A549 (cell line): ENCODE data around the gene NKX6-2. TPM values are rescaled to one million over a fixed set of nuclear protein-coding genes. Genes with fewer than 3 reads are reported as not detected.
"Not testable (repeated sequence)": the region's sequence is repeated elsewhere in the genome, so short reads cannot be mapped to it uniquely, and the experiment has no call there.

Source experiments
- ATAC-seq, 2 experiments: fragments of 200-7000 bp in 1 of 2; fragments of >200 bp in 1 of 2; cut with Nextera tagmentation in 1 of 2; cut with Tn5 transposase in 1 of 2; 3 replicates each; pipeline versions ENCODE4 v1.8.0 to v1.9.1; 2018 to 2020; ENCODE audit warnings: mild to moderate bottlenecking in 1 of 2, moderate library complexity in 1 of 2
- CTCF ChIA-PET: fragments of 300-600 bp; sonication (Branson Sonifier 250); formaldehyde crosslinking; extraction: SDS; loops from one replicate; lab custom pipeline; 2021; ENCODE audit warnings: antibody characterized with exemption, inconsistent platforms; lab: Yijun Ruan, JAX
- POLR2A ChIA-PET: fragments of 350-600 bp; formaldehyde crosslinking; extraction: SDS; loops from one replicate; lab custom pipeline; 2021; ENCODE audit warnings: antibody characterized with exemption, inconsistent platforms; lab: Yijun Ruan, JAX
- DNase-seq, 2 experiments: peaks; one replicate each; pipeline versions ENCODE4 v3.0.0 to v3.0.0-alpha.2; 2011 to 2016; ENCODE audit warnings: low read depth in 1 of 2, low spot score in 1 of 2
- FAIRE-seq: peaks from 2 replicates; lab custom pipeline; 2011; peaks lifted over from hg19 to GRCh38; lab: Jason Lieb, UNC
- H3K27ac ChIP-seq, 2 experiments: fragments of >200 bp; sonication (Bioruptor Twin); formaldehyde crosslinking; 3 replicates each; pipeline ENCODE4 v1.5.1; 2016 to 2017
- H3K4me1 ChIP-seq: fragments of >200 bp; sonication (Bioruptor Twin); formaldehyde crosslinking; 3 replicates; pipeline ENCODE4 v1.6.1; 2016
- H3K4me2 ChIP-seq: fragments of >200 bp; sonication (Bioruptor Twin); formaldehyde crosslinking; 3 replicates; pipeline ENCODE4 v1.6.1; 2016
- H3K4me3 ChIP-seq: fragments of >200 bp; sonication (Bioruptor Twin); formaldehyde crosslinking; 3 replicates; pipeline ENCODE4 v1.5.1; 2016
- H3K9me3 ChIP-seq: fragments of >200 bp; sonication (Bioruptor Twin); formaldehyde crosslinking; 3 replicates; pipeline ENCODE4 v1.6.1; 2016
- CBX2 ChIP-seq: fragments of 200-600 bp; sonication (generic); IDR thresholded peaks from 2 replicates; pipeline ENCODE4 v1.6.1; 2016; ENCODE audit warnings: low read depth, mild to moderate bottlenecking, borderline replicate concordance
- CHD2 ChIP-seq: fragments of 150-350 bp; IDR thresholded peaks from 2 replicates; pipeline ENCODE4 v1.6.1; 2014; ENCODE audit warnings: low read length; ENCODE audit not compliant: partially characterized antibody
- EP300 ChIP-seq, 2 experiments: fragments of >200 bp; sonication (Bioruptor Twin); formaldehyde crosslinking; IDR thresholded peaks; 2 replicates in 1 of 2; 3 replicates in 1 of 2; pipeline ENCODE4 v1.6.1; 2016 to 2017
- FOSB ChIP-seq: fragments of 250-450 bp; sonication (Bioruptor Pico); IDR thresholded peaks from 2 replicates; pipeline ENCODE4 v1.5.0; 2020; ENCODE audit warnings: mild to moderate bottlenecking, moderate library complexity
- FOXS1 ChIP-seq: fragments of 250-450 bp; sonication (Bioruptor Pico); IDR thresholded peaks from 2 replicates; pipeline ENCODE4 v1.5.0; 2020; ENCODE audit warnings: mild to moderate bottlenecking, moderate library complexity
- GATA3 ChIP-seq: IDR thresholded peaks from 2 replicates; pipeline ENCODE4 v1.6.1; 2012; ENCODE audit warnings: borderline replicate concordance
- JUN ChIP-seq, 2 experiments: fragments of >200 bp; sonication (Bioruptor Twin); formaldehyde crosslinking; IDR thresholded peaks; 2 replicates in 1 of 2; 3 replicates in 1 of 2; pipeline ENCODE4 v1.6.1; 2016 to 2017
- JUNB ChIP-seq: fragments of >200 bp; sonication (Bioruptor Twin); formaldehyde crosslinking; IDR thresholded peaks from 2 replicates; pipeline ENCODE4 v1.6.1; 2016
- MAZ ChIP-seq: fragments of 150-350 bp; IDR thresholded peaks from 2 replicates; pipeline ENCODE4 v1.6.1; 2014; ENCODE audit warnings: antibody characterized with exemption, low read depth, low read length, borderline replicate concordance
- NFE2L2 ChIP-seq: fragments of 150-350 bp; conservative IDR thresholded peaks from 2 replicates; pipeline ENCODE4 v1.6.1; 2014; ENCODE audit warnings: low read length
- NPAS2 ChIP-seq: fragments of 250-450 bp; sonication (Bioruptor Pico); IDR thresholded peaks from 2 replicates; pipeline ENCODE4 v1.8.0; 2022; ENCODE audit warnings: mild to moderate bottlenecking, moderate library complexity, borderline replicate concordance
- PHF8 ChIP-seq: fragments of 200-600 bp; sonication (generic); IDR thresholded peaks from 2 replicates; pipeline ENCODE4 v1.6.1; 2016; ENCODE audit warnings: low read depth, mild to moderate bottlenecking, antibody characterized with exemption, moderate library complexity, borderline replicate concordance
- POLR2A ChIP-seq: IDR thresholded peaks from 2 replicates; pipeline ENCODE4 v1.6.1; 2012; ENCODE audit warnings: mild to moderate bottlenecking, low read length
- RAD21 ChIP-seq, 2 experiments: fragments of >200 bp in 1 of 2; sonication (Bioruptor Twin) in 1 of 2; formaldehyde crosslinking in 1 of 2; IDR thresholded peaks in 1 of 2; conservative IDR thresholded peaks in 1 of 2; 2 replicates in 1 of 2; 3 replicates in 1 of 2; pipeline ENCODE4 v1.6.1; 2012 to 2018; ENCODE audit warnings: inconsistent platforms in 1 of 2
- RARB ChIP-seq: fragments of 250-450 bp; sonication (Bioruptor Pico); IDR thresholded peaks from 2 replicates; pipeline ENCODE4 v1.8.0; 2021; ENCODE audit warnings: mild to moderate bottlenecking, moderate library complexity
- RFX5 ChIP-seq: fragments of 450-650 bp; IDR thresholded peaks from 2 replicates; pipeline ENCODE4 v1.7.1; 2014; ENCODE audit warnings: antibody characterized with exemption, mild to moderate bottlenecking, moderate library complexity
- SMC3 ChIP-seq: fragments of >200 bp; sonication (Bioruptor Twin); formaldehyde crosslinking; IDR thresholded peaks from 3 replicates; pipeline ENCODE4 v1.6.1; 2018; ENCODE audit warnings: inconsistent platforms
- TFCP2L1 ChIP-seq: fragments of 250-450 bp; sonication (Bioruptor Pico); IDR thresholded peaks from 2 replicates; pipeline ENCODE4 v1.5.0; 2021; ENCODE audit warnings: mild to moderate bottlenecking
- ZFP36 ChIP-seq: fragments of 450-650 bp; IDR thresholded peaks from 2 replicates; pipeline ENCODE4 v1.6.1; 2014; ENCODE audit warnings: borderline replicate concordance; ENCODE audit not compliant: partially characterized antibody
- WGBS: methylation state at CpG from one replicate; pipeline ENCODE4 v1.1.6; 2017; ENCODE audit errors: missing lambda C conversion rate; 5-methylcytosine and 5-hydroxymethylcytosine counted together
- polyA plus RNA-seq, 4 experiments: library from polyadenylated mRNA; depleted of rRNA in 3 of 4; stranded (reverse); fragments of >200 nt; fragmentation: RNase III in 1 of 4; extraction: RNeasy Plus Mini Kit Qiagen cat#74134 plus additional on column Dnase treatment in 1 of 4; gene quantifications; 2 replicates in 3 of 4; 3 replicates in 1 of 4; pipeline ENCODE4 v1.2.3, GENCODE V29; 2011 to 2017
- TF ChIP-seq, protein P1 (sequence below): fragments of 450-650 bp; IDR thresholded peaks from 2 replicates; pipeline ENCODE4 v1.6.1; 2014; ENCODE audit warnings: antibody characterized with exemption
- TF ChIP-seq, protein P2 (sequence below): IDR thresholded peaks from 2 replicates; pipeline ENCODE4 v1.6.1; 2012
- TF ChIP-seq, protein P3 (sequence below): fragments of >200 bp; sonication (Bioruptor Twin); formaldehyde crosslinking; IDR thresholded peaks from 3 replicates; pipeline ENCODE4 v1.5.1; 2016
- TF ChIP-seq, protein P4 (sequence below): fragments of 250-450 bp; sonication (Bioruptor Pico); IDR thresholded peaks from 2 replicates; pipeline ENCODE4 v1.5.0; 2021; ENCODE audit warnings: mild to moderate bottlenecking, moderate library complexity, borderline replicate concordance

The NKX6-2 gene
- polyA plus RNA-seq, 2 of the 4 experiments (the other 2 are of a cell fraction): not detected

DNA sequence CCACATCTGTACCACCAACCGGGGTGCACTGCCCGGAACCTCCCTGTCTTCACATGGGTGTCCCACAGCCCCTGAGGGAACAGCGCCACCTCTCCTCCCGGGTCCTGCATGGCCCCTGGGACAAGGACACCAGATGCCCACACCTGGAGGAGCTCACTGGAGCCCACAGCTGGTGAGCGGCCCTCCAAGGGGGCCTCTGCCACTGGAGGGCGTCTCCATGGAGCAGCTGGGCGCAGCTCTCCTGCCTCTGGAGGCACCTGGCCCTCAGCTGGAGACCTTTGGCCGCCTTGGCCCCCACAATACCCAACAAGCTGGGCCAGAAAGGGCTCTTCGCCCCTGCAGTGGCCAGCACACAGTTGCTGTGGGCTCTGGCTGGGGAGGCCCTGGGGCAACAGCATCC lies 7.3 kb upstream of the NKX6-2 start:
- H3K4me3 ChIP-seq: no peak overlapping the region
- no peak for DNase-seq
- peaks cover 5% of the 10 kb centered on the region; the same call in 2 of the 3 replicates for H3K4me1 ChIP-seq
- H3K4me2 ChIP-seq: no peak overlapping the region
- TF ChIP-seq, protein P1, sequence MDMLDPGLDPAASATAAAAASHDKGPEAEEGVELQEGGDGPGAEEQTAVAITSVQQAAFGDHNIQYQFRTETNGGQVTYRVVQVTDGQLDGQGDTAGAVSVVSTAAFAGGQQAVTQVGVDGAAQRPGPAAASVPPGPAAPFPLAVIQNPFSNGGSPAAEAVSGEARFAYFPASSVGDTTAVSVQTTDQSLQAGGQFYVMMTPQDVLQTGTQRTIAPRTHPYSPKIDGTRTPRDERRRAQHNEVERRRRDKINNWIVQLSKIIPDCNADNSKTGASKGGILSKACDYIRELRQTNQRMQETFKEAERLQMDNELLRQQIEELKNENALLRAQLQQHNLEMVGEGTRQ: no peak
- TF ChIP-seq, protein P2, sequence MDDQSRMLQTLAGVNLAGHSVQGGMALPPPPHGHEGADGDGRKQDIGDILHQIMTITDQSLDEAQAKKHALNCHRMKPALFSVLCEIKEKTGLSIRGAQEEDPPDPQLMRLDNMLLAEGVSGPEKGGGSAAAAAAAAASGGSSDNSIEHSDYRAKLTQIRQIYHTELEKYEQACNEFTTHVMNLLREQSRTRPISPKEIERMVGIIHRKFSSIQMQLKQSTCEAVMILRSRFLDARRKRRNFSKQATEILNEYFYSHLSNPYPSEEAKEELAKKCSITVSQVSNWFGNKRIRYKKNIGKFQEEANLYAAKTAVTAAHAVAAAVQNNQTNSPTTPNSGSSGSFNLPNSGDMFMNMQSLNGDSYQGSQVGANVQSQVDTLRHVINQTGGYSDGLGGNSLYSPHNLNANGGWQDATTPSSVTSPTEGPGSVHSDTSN: no peak
- TF ChIP-seq FOXS1 (CRISPR knock-in tag): no peak
- no peak for TF ChIP-seq CBX2
- no peak for TF ChIP-seq GATA3
- no peak for TF ChIP-seq TFCP2L1 (CRISPR knock-in tag)
- no peak for TF ChIP-seq RARB (CRISPR knock-in tag)
- TF ChIP-seq, all 56 proteins: peak for 0
- H3K9me3 ChIP-seq: no peaks in the 10 kb centered on the region
- H3K27ac ChIP-seq: no peak overlapping the region
- ATAC-seq (peak in 1 of 2 experiments; percentile 25; a peak in 3 of 6 replicates), FAIRE-seq (no peak)
- ChIA-PET POLR2A (no interaction called here), CTCF (interaction anchor here (1.1 to 3.5 kb wide), 5 partner anchors 13 to 138 kb away, joined by 3 to 56 read pairs (median 7); no protein-coding TSS in a partner anchor)
- 33% methylated on average over 6 of the region's 9 CpGs for WGBS

DNA sequence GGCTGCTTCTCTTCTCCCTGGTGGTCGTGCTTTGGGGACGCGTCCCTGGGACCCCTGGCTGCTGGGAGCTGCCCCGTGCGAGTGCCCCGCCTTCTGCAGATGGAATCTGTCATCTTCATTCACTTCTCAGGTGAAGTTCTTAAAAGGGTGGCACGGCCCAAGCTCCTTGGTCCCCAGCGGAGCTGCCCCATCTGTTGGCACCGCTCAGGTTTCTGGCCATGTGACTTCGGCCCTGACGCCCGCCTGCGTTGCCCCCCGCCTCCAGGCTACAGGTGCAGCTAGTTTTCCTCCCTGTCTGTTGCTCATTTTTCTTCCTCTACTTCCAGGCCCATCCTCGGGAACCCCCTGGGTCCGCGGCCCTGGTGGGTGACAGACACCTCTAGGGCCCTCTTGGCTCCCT lies 6.8 kb upstream of the NKX6-2 start:
- Histone ChIP-seq H3K4me1 (peaks cover 9% of the 10 kb centered on the region), H3K4me2 (no peak overlapping the region), H3K4me3 (no peak overlapping the region), H3K9me3 (no peaks in the 10 kb centered on the region), H3K27ac (no peak overlapping the region)
- 47% methylated on average over 17 of the region's 17 CpGs for WGBS
- POLR2A ChIA-PET: no interaction called here
- ATAC-seq (no peak), FAIRE-seq (no peak), DNase-seq (no peak)
- CTCF ChIA-PET: interaction anchor here (1.1 to 3.5 kb wide), 4 partner anchors 15 to 138 kb away, joined by 3 to 56 read pairs (median 10); no protein-coding TSS in a partner anchor
- no peak for TF ChIP-seq CBX2
- TF ChIP-seq POLR2A: no peak
- no peak for TF ChIP-seq JUNB
- TF ChIP-seq ZFP36: no peak
- no peak for TF ChIP-seq SMC3
- TF ChIP-seq RFX5: no peak
- no peak for TF ChIP-seq MAZ
- TF ChIP-seq PHF8: no peak
- TF ChIP-seq NPAS2 (CRISPR knock-in tag): no peak
- no peak for TF ChIP-seq EP300 (IDR thresholded peaks at IDR 0.05)
- no peak for TF ChIP-seq JUN (IDR thresholded peaks at IDR 0.05)
- TF ChIP-seq, protein P3, sequence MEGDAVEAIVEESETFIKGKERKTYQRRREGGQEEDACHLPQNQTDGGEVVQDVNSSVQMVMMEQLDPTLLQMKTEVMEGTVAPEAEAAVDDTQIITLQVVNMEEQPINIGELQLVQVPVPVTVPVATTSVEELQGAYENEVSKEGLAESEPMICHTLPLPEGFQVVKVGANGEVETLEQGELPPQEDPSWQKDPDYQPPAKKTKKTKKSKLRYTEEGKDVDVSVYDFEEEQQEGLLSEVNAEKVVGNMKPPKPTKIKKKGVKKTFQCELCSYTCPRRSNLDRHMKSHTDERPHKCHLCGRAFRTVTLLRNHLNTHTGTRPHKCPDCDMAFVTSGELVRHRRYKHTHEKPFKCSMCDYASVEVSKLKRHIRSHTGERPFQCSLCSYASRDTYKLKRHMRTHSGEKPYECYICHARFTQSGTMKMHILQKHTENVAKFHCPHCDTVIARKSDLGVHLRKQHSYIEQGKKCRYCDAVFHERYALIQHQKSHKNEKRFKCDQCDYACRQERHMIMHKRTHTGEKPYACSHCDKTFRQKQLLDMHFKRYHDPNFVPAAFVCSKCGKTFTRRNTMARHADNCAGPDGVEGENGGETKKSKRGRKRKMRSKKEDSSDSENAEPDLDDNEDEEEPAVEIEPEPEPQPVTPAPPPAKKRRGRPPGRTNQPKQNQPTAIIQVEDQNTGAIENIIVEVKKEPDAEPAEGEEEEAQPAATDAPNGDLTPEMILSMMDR: no peak
- no peak for TF ChIP-seq FOSB
- no peak for TF ChIP-seq CHD2
- TF ChIP-seq NFE2L2: no peak
- TF ChIP-seq, protein P4, sequence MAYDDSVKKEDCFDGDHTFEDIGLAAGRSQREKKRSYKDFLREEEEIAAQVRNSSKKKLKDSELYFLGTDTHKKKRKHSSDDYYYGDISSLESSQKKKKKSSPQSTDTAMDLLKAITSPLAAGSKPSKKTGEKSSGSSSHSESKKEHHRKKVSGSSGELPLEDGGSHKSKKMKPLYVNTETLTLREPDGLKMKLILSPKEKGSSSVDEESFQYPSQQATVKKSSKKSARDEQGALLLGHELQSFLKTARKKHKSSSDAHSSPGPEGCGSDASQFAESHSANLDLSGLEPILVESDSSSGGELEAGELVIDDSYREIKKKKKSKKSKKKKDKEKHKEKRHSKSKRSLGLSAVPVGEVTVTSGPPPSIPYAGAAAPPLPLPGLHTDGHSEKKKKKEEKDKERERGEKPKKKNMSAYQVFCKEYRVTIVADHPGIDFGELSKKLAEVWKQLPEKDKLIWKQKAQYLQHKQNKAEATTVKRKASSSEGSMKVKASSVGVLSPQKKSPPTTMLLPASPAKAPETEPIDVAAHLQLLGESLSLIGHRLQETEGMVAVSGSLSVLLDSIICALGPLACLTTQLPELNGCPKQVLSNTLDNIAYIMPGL (CRISPR knock-in tag): no peak
- TF ChIP-seq RAD21 (conservative IDR thresholded peaks at IDR 0.05 in 1 of 2, IDR thresholded peaks at IDR 0.05 in 1 of 2): no peak

DNA sequence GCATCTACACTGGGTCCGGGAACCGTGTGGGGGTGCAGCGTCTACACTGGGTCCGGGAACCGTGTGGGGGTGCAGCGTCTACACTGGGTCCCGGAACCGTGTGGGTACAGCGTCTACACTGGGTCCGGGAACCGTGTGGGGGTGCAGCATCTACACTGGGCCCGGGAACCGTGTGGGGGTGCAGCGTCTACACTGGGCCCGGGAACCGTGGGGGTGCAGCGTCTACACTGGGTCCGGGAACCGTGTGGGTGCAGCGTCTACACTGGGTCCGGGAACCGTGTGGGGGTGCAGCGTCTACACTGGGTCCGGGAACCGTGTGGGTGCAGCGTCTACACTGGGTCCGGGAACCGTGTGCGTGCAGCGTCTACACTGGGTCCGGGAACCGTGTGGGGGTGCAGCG lies 6.2 kb upstream of the NKX6-2 start:
- ATAC-seq, H3K27ac ChIP-seq, FAIRE-seq, POLR2A ChIA-PET, H3K4me3 ChIP-seq, H3K4me2 ChIP-seq, H3K9me3 ChIP-seq, DNase-seq: not testable (repeated sequence)
- WGBS: 80% methylated on average over 7 of the region's 33 CpGs
- peaks cover 16% of the 10 kb centered on the region for H3K4me1 ChIP-seq
- CTCF ChIA-PET: interaction anchor here (3.5 to 4.6 kb wide), 2 partner anchors 137 kb away, joined by 41 to 56 read pairs; no protein-coding TSS in a partner anchor
